Measurements from ENCODE around the gene NRXN2. TPM values are rescaled to one million over a fixed set of nuclear protein-coding genes. Genes with fewer than 3 reads are reported as not detected.
A peak's percentile ranks its signal among the peaks of the same experiment; 100 is the strongest.

Gene NRXN2
- polyA plus RNA-seq, 4 donors = 0.45 to 8.9 (median 2.7) TPM

DNA sequence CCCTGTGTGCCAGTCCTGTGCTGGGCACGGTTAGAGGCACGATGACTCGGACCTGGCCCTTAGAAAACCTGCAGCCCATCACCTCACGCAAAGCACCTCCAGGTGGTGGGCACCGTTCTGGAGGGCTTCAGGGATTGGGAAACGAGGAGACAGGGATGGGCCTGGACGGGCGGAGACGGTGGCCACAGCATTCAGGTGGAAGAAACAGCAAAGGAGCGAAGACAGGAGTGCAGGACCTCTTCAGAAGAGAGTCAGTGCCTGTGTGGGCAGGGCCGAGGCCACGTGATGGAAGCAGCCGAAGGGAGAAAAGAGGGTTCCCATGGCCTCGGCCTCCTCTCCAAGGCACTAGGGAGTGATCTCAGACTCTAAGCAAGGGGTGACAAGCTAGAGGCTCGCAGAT lies 140.1 kb downstream of the NRXN2 start:
- peaks cover 0 to 7% of the 10 kb centered on the region in 2 donors for H3K9me3 ChIP-seq (ENCODE audit: control insufficient read depth in 2 of 2, insufficient read depth in 1 of 2, low read depth in 1 of 2, low read length in 1 of 2)

DNA sequence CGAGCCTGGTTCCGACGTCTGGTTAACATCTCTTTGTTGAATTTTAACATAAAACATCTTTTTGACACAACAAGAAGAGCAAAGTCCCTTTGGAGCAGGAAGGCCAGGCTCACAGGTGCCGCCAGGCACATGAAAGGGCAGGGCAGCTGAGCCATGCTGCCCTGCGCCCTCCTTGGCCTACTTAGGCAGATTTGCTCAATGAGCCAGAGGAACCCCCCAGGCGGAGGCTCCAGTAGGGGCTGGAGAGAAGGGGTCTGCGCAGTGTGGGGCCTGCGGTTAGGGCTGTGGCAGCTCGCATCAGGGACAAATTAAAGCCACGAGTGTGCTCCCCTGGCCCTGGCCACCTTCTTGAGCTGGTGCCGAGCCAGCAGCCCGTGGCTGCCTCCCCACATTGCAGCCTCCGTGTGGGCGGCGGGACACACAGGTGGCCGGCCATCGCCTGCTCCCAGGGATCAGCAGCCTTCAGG lies 141.9 kb downstream of the NRXN2 start:
- DNase-seq = no peak
- no peak for FAIRE-seq
- 50 to 78% (median 61%) methylated on average over 17 of the region's 17 CpGs for WGBS, 3 donors

More for the DNA sequence above, 140.1 kb downstream of the NRXN2 start:
- H3K4me1 ChIP-seq (ENCODE audit: control insufficient read depth in 3 of 3, insufficient read depth in 2 of 3, low read depth in 1 of 3, low read length in 2 of 3) = no peaks in the 10 kb centered on the region
- no peaks in the 10 kb centered on the region for H3K36me3 ChIP-seq (ENCODE audit: control insufficient read depth in 3 of 3, insufficient read depth in 2 of 3, low read depth in 1 of 3, low read length in 3 of 3)
- no peak overlapping the region for H3K27ac ChIP-seq (ENCODE audit: low read depth in 1 of 3, low read length in 2 of 3)
- H3K27me3 ChIP-seq (ENCODE audit: control insufficient read depth in 3 of 3, insufficient read depth in 3 of 3, low read length in 3 of 3) = peaks cover 0 to 4% (median 2%) of the 10 kb centered on the region in 3 donors
- FAIRE-seq (no peak), DNase-seq (no peak)
- H3K4me3 ChIP-seq (ENCODE audit: low read depth in 1 of 3, low read length in 3 of 3) = no peak overlapping the region
- 87 to 91% (median 88%) methylated on average over 15 of the region's 15 CpGs for WGBS, 3 donors

DNA sequence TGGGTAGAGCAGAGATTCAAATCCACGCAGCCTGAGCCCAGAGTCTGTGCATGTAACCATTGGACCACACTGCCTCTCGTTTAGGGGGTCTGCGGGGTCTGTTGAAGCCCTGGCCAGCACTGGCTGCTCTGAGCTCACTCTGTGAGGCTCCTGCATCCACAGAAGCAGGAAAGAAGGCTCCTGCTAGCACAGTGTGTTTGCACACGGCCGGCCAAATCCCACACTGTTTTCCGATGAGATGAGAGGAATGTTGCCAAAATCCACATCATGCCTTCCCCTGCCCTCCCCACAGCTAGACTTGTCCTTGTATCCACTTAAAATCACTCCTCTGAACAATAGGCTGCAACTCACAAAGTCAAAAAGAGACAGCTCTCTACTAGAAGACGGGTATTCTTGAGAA lies 142.6 kb downstream of the NRXN2 start:
- FAIRE-seq (no peak), DNase-seq (no peak)
- no peaks in the 10 kb centered on the region for H3K36me3 ChIP-seq (ENCODE audit: control insufficient read depth in 3 of 3, insufficient read depth in 2 of 3, low read depth in 1 of 3, low read length in 3 of 3)
- H3K27me3 ChIP-seq (ENCODE audit: control insufficient read depth in 3 of 3, insufficient read depth in 3 of 3, low read length in 3 of 3) = peaks cover 0 to 2% (median 0%) of the 10 kb centered on the region in 3 donors
- no peak overlapping the region for H3K4me3 ChIP-seq (ENCODE audit: low read depth in 1 of 3, low read length in 3 of 3)
- no peaks in the 10 kb centered on the region for H3K9me3 ChIP-seq (ENCODE audit: control insufficient read depth in 2 of 2, insufficient read depth in 1 of 2, low read depth in 1 of 2, low read length in 1 of 2)
- H3K27ac ChIP-seq (ENCODE audit: low read depth in 1 of 3, low read length in 2 of 3) = no peak overlapping the region
- H3K4me1 ChIP-seq (ENCODE audit: control insufficient read depth in 3 of 3, insufficient read depth in 2 of 3, low read depth in 1 of 3, low read length in 2 of 3) = no peaks in the 10 kb centered on the region
- WGBS, 3 donors = 60 to 70% (median 64%) methylated on average over 7 of the region's 7 CpGs

More for the DNA sequence above, 141.9 kb downstream of the NRXN2 start:
- H3K9me3 ChIP-seq (ENCODE audit: control insufficient read depth in 2 of 2, insufficient read depth in 1 of 2, low read depth in 1 of 2, low read length in 1 of 2) = no peaks in the 10 kb centered on the region
- peaks cover 0 to 2% (median under 1%) of the 10 kb centered on the region in 3 donors for H3K27me3 ChIP-seq (ENCODE audit: control insufficient read depth in 3 of 3, insufficient read depth in 3 of 3, low read length in 3 of 3)
- no peak overlapping the region for H3K27ac ChIP-seq (ENCODE audit: low read depth in 1 of 3, low read length in 2 of 3)
- no peak overlapping the region for H3K4me3 ChIP-seq (ENCODE audit: low read depth in 1 of 3, low read length in 3 of 3)
- H3K4me1 ChIP-seq (ENCODE audit: control insufficient read depth in 3 of 3, insufficient read depth in 2 of 3, low read depth in 1 of 3, low read length in 2 of 3) = no peaks in the 10 kb centered on the region
- H3K36me3 ChIP-seq (ENCODE audit: control insufficient read depth in 3 of 3, insufficient read depth in 2 of 3, low read depth in 1 of 3, low read length in 3 of 3) = no peaks in the 10 kb centered on the region

DNA sequence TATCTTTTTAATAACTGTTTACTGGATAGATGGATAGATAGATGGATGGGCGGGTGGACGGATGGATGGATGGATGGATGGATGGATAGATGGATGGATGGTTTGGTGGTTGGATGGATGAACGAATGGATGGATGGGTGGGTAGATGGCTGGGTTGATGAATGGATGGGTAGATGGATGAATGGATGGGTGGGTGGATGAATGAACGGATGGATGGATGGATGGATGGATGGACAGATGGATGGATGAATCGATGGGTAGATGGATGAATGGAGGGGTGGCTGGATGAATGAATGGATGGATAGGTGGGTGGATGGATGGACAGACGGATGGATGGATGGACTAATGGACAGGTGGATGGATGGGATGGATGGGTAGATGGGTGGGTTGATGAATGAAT lies 145.8 kb downstream of the NRXN2 start:
- WGBS, 3 donors = 87 to 89% (median 89%) methylated on average over 6 of the region's 6 CpGs
- no peak for DNase-seq
- no peaks in the 10 kb centered on the region for H3K4me1 ChIP-seq (ENCODE audit: control insufficient read depth in 3 of 3, insufficient read depth in 2 of 3, low read depth in 1 of 3, low read length in 2 of 3)
- H3K27ac ChIP-seq (ENCODE audit: low read depth in 1 of 3, low read length in 2 of 3) = no peak overlapping the region
- H3K9me3 ChIP-seq (ENCODE audit: control insufficient read depth in 2 of 2, insufficient read depth in 1 of 2, low read depth in 1 of 2, low read length in 1 of 2) = no peaks in the 10 kb centered on the region
- H3K36me3 ChIP-seq (ENCODE audit: control insufficient read depth in 3 of 3, insufficient read depth in 2 of 3, low read depth in 1 of 3, low read length in 3 of 3) = no peaks in the 10 kb centered on the region
- no peak for FAIRE-seq
- no peaks in the 10 kb centered on the region for H3K27me3 ChIP-seq (ENCODE audit: control insufficient read depth in 3 of 3, insufficient read depth in 3 of 3, low read length in 3 of 3)
- H3K4me3 ChIP-seq (ENCODE audit: low read depth in 1 of 3, low read length in 3 of 3) = no peak overlapping the region

DNA sequence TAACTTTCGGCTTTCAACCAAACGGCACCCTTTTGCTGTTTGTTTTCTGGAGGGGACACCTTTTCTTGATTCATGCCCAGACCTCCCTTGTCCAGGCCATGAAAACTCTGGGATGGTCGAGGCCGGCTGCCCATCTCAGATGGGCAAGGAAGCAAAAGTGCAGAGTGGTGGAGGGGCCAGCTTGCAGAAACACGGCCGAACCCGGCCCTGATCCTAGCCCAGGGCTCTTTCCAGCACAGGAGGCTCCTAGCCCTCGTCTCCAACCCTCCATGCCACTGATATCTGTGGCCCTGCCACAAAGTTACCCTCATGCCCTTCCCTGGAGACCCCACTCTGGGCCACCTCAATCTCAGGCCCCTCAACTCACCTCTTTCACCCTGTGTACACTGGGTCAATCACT lies 150.9 kb downstream of the NRXN2 start:
- Histone ChIP-seq H3K27me3 (ENCODE audit: control insufficient read depth in 3 of 3, insufficient read depth in 3 of 3, low read length in 3 of 3) (peaks cover 0 to 3% (median 0%) of the 10 kb centered on the region in 3 donors), H3K36me3 (ENCODE audit: control insufficient read depth in 3 of 3, insufficient read depth in 2 of 3, low read depth in 1 of 3, low read length in 3 of 3) (no peaks in the 10 kb centered on the region), H3K27ac (ENCODE audit: low read depth in 1 of 3, low read length in 2 of 3) (no peak overlapping the region), H3K4me3 (ENCODE audit: low read depth in 1 of 3, low read length in 3 of 3) (no peak overlapping the region), H3K9me3 (ENCODE audit: control insufficient read depth in 2 of 2, insufficient read depth in 1 of 2, low read depth in 1 of 2, low read length in 1 of 2) (no peaks in the 10 kb centered on the region), H3K4me1 (ENCODE audit: control insufficient read depth in 3 of 3, insufficient read depth in 2 of 3, low read depth in 1 of 3, low read length in 2 of 3) (no peaks in the 10 kb centered on the region)
- DNase-seq (no peak), FAIRE-seq (no peak)
- 71 to 82% (median 74%) methylated on average over 8 of the region's 8 CpGs for WGBS, 3 donors

DNA sequence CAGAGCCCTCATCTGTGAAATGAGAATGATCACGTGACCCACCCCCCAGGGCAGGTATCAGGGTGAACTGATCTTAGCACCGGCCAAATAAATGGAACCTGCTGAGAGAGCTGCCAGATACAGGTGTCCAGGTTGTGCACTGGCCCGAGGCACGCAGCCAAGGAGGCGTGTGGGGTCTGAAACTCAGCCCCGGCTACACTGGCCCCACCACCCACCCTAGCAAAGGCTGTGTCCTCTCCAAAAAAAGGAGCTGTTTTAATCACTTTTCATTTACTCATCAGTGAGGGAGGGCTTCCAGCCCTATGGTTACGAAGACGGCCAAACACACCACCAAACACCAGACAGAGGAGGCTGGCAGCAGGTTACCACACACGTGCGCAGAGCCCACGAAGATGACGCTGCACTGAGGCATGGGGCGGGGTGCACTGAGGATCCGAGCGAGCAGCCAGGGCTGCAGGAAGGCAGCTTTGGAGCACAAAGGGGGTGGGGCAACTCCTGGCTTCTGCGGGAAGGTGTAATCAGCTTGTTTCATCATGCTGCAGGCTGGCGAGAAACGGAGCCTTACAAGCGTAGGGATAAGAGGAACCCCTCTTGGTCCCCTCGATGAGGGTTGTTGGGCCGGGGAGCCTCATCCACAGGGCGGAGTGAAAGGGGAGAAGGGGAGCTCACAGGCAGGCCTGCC lies 151.4 kb downstream of the NRXN2 start:
- FAIRE-seq (no peak), DNase-seq (peak; percentile 32 to 50)

DNA sequence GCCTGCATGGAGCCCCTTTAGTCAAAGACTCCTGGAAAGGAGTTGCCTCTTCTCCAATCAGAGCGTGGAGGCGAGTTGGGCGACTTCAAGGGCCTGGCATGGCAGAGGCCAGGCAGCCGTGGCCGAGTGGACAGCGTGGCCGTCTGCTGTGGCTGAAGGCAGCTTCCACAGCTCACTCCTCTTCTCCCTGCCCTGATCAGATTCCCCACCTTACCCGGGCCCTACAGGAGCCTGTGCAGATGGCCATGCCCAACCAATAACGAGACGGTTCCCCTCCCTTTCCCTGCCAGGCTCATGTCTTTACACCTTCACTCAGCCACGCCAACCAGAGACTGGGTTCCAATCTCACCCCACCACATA lies 152.0 kb downstream of the NRXN2 start:
- Histone ChIP-seq H3K9me3 (ENCODE audit: control insufficient read depth in 2 of 2, insufficient read depth in 1 of 2, low read depth in 1 of 2, low read length in 1 of 2) (no peaks in the 10 kb centered on the region), H3K4me3 (ENCODE audit: low read depth in 1 of 3, low read length in 3 of 3) (no peak overlapping the region), H3K36me3 (ENCODE audit: control insufficient read depth in 3 of 3, insufficient read depth in 2 of 3, low read depth in 1 of 3, low read length in 3 of 3) (no peaks in the 10 kb centered on the region), H3K27ac (ENCODE audit: low read depth in 1 of 3, low read length in 2 of 3) (no peak overlapping the region), H3K27me3 (ENCODE audit: control insufficient read depth in 3 of 3, insufficient read depth in 3 of 3, low read length in 3 of 3) (peaks cover 0 to 3% (median 0%) of the 10 kb centered on the region in 3 donors), H3K4me1 (ENCODE audit: control insufficient read depth in 3 of 3, insufficient read depth in 2 of 3, low read depth in 1 of 3, low read length in 2 of 3) (peaks cover 0 to 8% (median 0%) of the 10 kb centered on the region in 3 donors)
- FAIRE-seq (no peak), DNase-seq (no peak)
- 88 to 89% (median 88%) methylated on average over 11 of the region's 11 CpGs for WGBS, 3 donors

More for the DNA sequence above, 151.4 kb downstream of the NRXN2 start:
- H3K27me3 ChIP-seq (ENCODE audit: control insufficient read depth in 3 of 3, insufficient read depth in 3 of 3, low read length in 3 of 3) = peaks cover 0 to 3% (median 0%) of the 10 kb centered on the region in 3 donors
- H3K4me1 ChIP-seq (ENCODE audit: control insufficient read depth in 3 of 3, insufficient read depth in 2 of 3, low read depth in 1 of 3, low read length in 2 of 3) = peaks cover 0 to 5% (median 0%) of the 10 kb centered on the region in 3 donors
- no peaks in the 10 kb centered on the region for H3K36me3 ChIP-seq (ENCODE audit: control insufficient read depth in 3 of 3, insufficient read depth in 2 of 3, low read depth in 1 of 3, low read length in 3 of 3)
- no peak overlapping the region for H3K27ac ChIP-seq (ENCODE audit: low read depth in 1 of 3, low read length in 2 of 3)
- WGBS, 3 donors = 20 to 60% (median 49%) methylated on average over 22 of the region's 22 CpGs
- no peaks in the 10 kb centered on the region for H3K9me3 ChIP-seq (ENCODE audit: control insufficient read depth in 2 of 2, insufficient read depth in 1 of 2, low read depth in 1 of 2, low read length in 1 of 2)
- no peak overlapping the region for H3K4me3 ChIP-seq (ENCODE audit: low read depth in 1 of 3, low read length in 3 of 3)

DNA sequence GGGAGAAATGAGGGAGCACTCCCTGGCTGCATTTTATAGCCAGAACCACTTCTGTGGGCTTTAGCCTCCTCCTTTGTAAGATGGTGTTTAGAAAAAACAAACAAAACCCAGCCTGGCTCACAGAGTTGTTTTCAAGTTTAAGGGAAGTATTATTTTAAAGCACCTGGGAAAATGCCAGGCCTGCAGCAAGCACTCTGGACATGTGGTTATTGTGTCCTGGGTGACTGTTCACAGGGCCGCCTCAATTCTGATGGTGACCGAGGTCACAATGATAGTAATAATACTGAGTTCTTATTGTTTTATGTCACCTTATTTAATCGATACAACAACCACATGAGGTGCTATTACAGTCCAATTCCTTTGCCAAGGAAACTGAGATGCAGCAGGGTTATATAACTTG lies 152.7 kb downstream of the NRXN2 start:
- peaks cover 0 to 3% (median 0%) of the 10 kb centered on the region in 3 donors for H3K27me3 ChIP-seq (ENCODE audit: control insufficient read depth in 3 of 3, insufficient read depth in 3 of 3, low read length in 3 of 3)
- no peak for FAIRE-seq
- no peaks in the 10 kb centered on the region for H3K9me3 ChIP-seq (ENCODE audit: control insufficient read depth in 2 of 2, insufficient read depth in 1 of 2, low read depth in 1 of 2, low read length in 1 of 2)
- no peak for DNase-seq
- WGBS, 3 donors = 33 to 63% (median 44%) methylated on average over 3 of the region's 3 CpGs
- no peak overlapping the region for H3K27ac ChIP-seq (ENCODE audit: low read depth in 1 of 3, low read length in 2 of 3)
- peaks cover 0 to 14% (median 0%) of the 10 kb centered on the region in 3 donors for H3K4me1 ChIP-seq (ENCODE audit: control insufficient read depth in 3 of 3, insufficient read depth in 2 of 3, low read depth in 1 of 3, low read length in 2 of 3)
- H3K4me3 ChIP-seq (ENCODE audit: low read depth in 1 of 3, low read length in 3 of 3) = no peak overlapping the region
- no peaks in the 10 kb centered on the region for H3K36me3 ChIP-seq (ENCODE audit: control insufficient read depth in 3 of 3, insufficient read depth in 2 of 3, low read depth in 1 of 3, low read length in 3 of 3)
